Measurements from ENCODE around the gene URM1. TPM values are rescaled to one million over a fixed set of nuclear protein-coding genes. Genes with fewer than 3 reads are reported as not detected.

The URM1 gene
- total RNA-seq, 6 donors from 2014 or later: 11.1 to 57.9 (median 28.7) TPM

GRCh38 chr9:128431207-128431606 is 60.0 kb downstream of the URM1 start:
- ATAC-seq (ENCODE audit: low FRiP score in 2 of 2) (no peak), DNase-seq (no peak)
- 86 to 91% methylated on average over 6 to 8 of the region's 8 CpGs for WGBS, 2 donors
- H3K27ac ChIP-seq: no peak overlapping the region
- peaks cover 0 to 4% (median 0%) of the 10 kb centered on the region in 4 donors for H3K36me3 ChIP-seq
- H3K9me3 ChIP-seq: no peaks in the 10 kb centered on the region
- no peak for TF ChIP-seq CTCF (IDR thresholded peaks at IDR 0.05)
- TF ChIP-seq EP300 (IDR thresholded peaks at IDR 0.05): no peak
- TF ChIP-seq POLR2A (IDR thresholded peaks at IDR 0.05): no peak
- no peak for TF ChIP-seq POLR2AphosphoS5 (IDR thresholded peaks at IDR 0.05)
- H3K4me3 ChIP-seq: no peak overlapping the region
- no peaks in the 10 kb centered on the region for H3K4me1 ChIP-seq
- no peaks in the 10 kb centered on the region for H3K27me3 ChIP-seq

- no peak for DNase-seq
- no peak overlapping the region for H3K27ac ChIP-seq
- no peak overlapping the region for H3K4me3 ChIP-seq
- ATAC-seq (ENCODE audit: low FRiP score in 2 of 2): no peak
- H3K36me3 ChIP-seq: peaks cover 0 to 4% (median 0%) of the 10 kb centered on the region in 4 donors
- WGBS, 2 donors: 92 to 96% methylated on average over 14 to 16 of the region's 17 CpGs
- H3K4me1 ChIP-seq: peaks cover 6 to 7% (median 7%) of the 10 kb centered on the region in 4 donors
- TF ChIP-seq EP300 (IDR thresholded peaks at IDR 0.05) (no peak), CTCF (IDR thresholded peaks at IDR 0.05) (no peak), POLR2AphosphoS5 (IDR thresholded peaks at IDR 0.05) (no peak), POLR2A (IDR thresholded peaks at IDR 0.05) (no peak)
- no peaks in the 10 kb centered on the region for H3K9me3 ChIP-seq
- H3K27me3 ChIP-seq: no peaks in the 10 kb centered on the region
Observed at GRCh38 chr9:128434340-128434739, 63.2 kb downstream of the URM1 start.

- no peaks in the 10 kb centered on the region for H3K27me3 ChIP-seq
- H3K27ac ChIP-seq: no peak overlapping the region
- no peaks in the 10 kb centered on the region for H3K9me3 ChIP-seq
- no peak overlapping the region for H3K4me3 ChIP-seq
- H3K4me1 ChIP-seq: peaks cover 6 to 7% (median 7%) of the 10 kb centered on the region in 4 donors
- DNase-seq (no peak), ATAC-seq (ENCODE audit: low FRiP score in 2 of 2) (no peak)
- 88 to 94% methylated on average over 10 to 18 of the region's 18 CpGs for WGBS, 2 donors
- no peak for TF ChIP-seq POLR2A (IDR thresholded peaks at IDR 0.05)
- H3K36me3 ChIP-seq: peaks cover 0 to 4% (median 0%) of the 10 kb centered on the region in 4 donors
Observed at GRCh38 chr9:128435611-128436010, 64.4 kb downstream of the URM1 start.

- peak; percentile 88 to 99 (median 93) for TF ChIP-seq CTCF (IDR thresholded peaks at IDR 0.05)
- TF ChIP-seq POLR2A (IDR thresholded peaks at IDR 0.05): no peak
- TF ChIP-seq EP300 (IDR thresholded peaks at IDR 0.05): no peak
- peak in 1 of 2 donors; percentile 29 for TF ChIP-seq POLR2AphosphoS5 (IDR thresholded peaks at IDR 0.05)
- H3K27me3 ChIP-seq: no peaks in the 10 kb centered on the region
- no peak overlapping the region for H3K27ac ChIP-seq
- ATAC-seq (ENCODE audit: low FRiP score in 2 of 2) (peak; percentile 93 to 96), DNase-seq (peak in 1 of 2 donors; percentile 88)
- no peak overlapping the region for H3K4me3 ChIP-seq
- no peaks in the 10 kb centered on the region for H3K9me3 ChIP-seq
- 32 to 81% methylated on average over 3 to 12 of the region's 12 CpGs for WGBS, 2 donors
- peaks cover 6 to 7% (median 7%) of the 10 kb centered on the region in 4 donors for H3K4me1 ChIP-seq
- no peaks in the 10 kb centered on the region for H3K36me3 ChIP-seq
Observed at GRCh38 chr9:128438343-128439109, 67.4 kb downstream of the URM1 start.

GRCh38 chr9:128439273-128439672 is 68.1 kb downstream of the URM1 start:
- H3K4me3 ChIP-seq: no peak overlapping the region
- H3K4me1 ChIP-seq: peaks cover 6 to 7% (median 7%) of the 10 kb centered on the region in 4 donors
- no peaks in the 10 kb centered on the region for H3K36me3 ChIP-seq
- no peak for ATAC-seq (ENCODE audit: low FRiP score in 2 of 2)
- TF ChIP-seq POLR2A (IDR thresholded peaks at IDR 0.05) (no peak), CTCF (IDR thresholded peaks at IDR 0.05) (no peak), EP300 (IDR thresholded peaks at IDR 0.05) (no peak), POLR2AphosphoS5 (IDR thresholded peaks at IDR 0.05) (no peak)
- H3K9me3 ChIP-seq: no peaks in the 10 kb centered on the region
- 81 to 86% methylated on average over 7 of the region's 7 CpGs for WGBS, 2 donors
- no peak for DNase-seq
- no peaks in the 10 kb centered on the region for H3K27me3 ChIP-seq
- H3K27ac ChIP-seq: no peak overlapping the region

Other genes starting within 250 kb of the URM1 start
- gene PTGES2, start 243.6 kb upstream of the URM1 start, total RNA-seq: 100 to 1,000 TPM in 1 of 6 donors, 10 to 100 TPM in 5; 45.9 to 116 (median 61.1) TPM
- 100 to 1,000 TPM in 2 of 6 donors, 10 to 100 TPM in 3, 1 to 10 TPM in 1; 9.0 to 193 (median 38.2) TPM for gene LCN2, start 221.9 kb upstream of the URM1 start, total RNA-seq
- gene BBLN, start 211.1 kb upstream of the URM1 start, total RNA-seq: 100 to 1,000 TPM in 3 of 6 donors, 10 to 100 TPM in 3; 62.4 to 204 (median 102) TPM
- gene CIZ1, start 179.8 kb upstream of the URM1 start, total RNA-seq: 100 to 1,000 TPM in 3 of 6 donors, 10 to 100 TPM in 3; 53.4 to 136 (median 95.5) TPM
- 10 to 100 TPM in 2 of 6 donors, 1 to 10 TPM in 4; 1.4 to 17.8 (median 7.9) TPM for gene DNM1, start 168.0 kb upstream of the URM1 start, total RNA-seq
- gene GOLGA2, start 95.4 kb upstream of the URM1 start, total RNA-seq: 100 to 1,000 TPM in 2 of 6 donors, 10 to 100 TPM in 4; 78.4 to 138 (median 93.8) TPM
- gene SWI5, start 95.1 kb upstream of the URM1 start, total RNA-seq: 10 to 100 TPM; 13.7 to 28.3 (median 22.8) TPM
- 10 to 100 TPM in 3 of 6 donors, 1 to 10 TPM in 3; 6.9 to 24.1 (median 9.7) TPM for gene TRUB2, start 48.9 kb upstream of the URM1 start, total RNA-seq
- gene COQ4, start 48.5 kb upstream of the URM1 start, total RNA-seq: 10 to 100 TPM; 36.1 to 83.8 (median 55.2) TPM
- gene SLC27A4, start 30.8 kb upstream of the URM1 start, total RNA-seq: 10 to 100 TPM; 17.8 to 30.1 (median 19.5) TPM
- gene CERCAM, start 49.5 kb downstream of the URM1 start, total RNA-seq: 10 to 100 TPM in 5 of 6 donors, 1 to 10 TPM in 1; 9.2 to 47.1 (median 15.4) TPM
- gene ODF2, start 84.6 kb downstream of the URM1 start, total RNA-seq: 10 to 100 TPM; 12.2 to 50.3 (median 22.5) TPM
- gene GLE1, start 133.3 kb downstream of the URM1 start, total RNA-seq: 10 to 100 TPM; 19.0 to 36.7 (median 24.5) TPM
- 100 to 1,000 TPM; 254 to 547 (median 401) TPM for gene SPTAN1, start 181.2 kb downstream of the URM1 start, total RNA-seq

Data from upper lobe of left lung (tissue), 6 donors.